Right ventricle myocardium superior (tissue), 1 donor: ENCODE data around the gene ZBTB20. TPM values are rescaled to one million over a fixed set of nuclear protein-coding genes. Genes with fewer than 3 reads are reported as not detected.

Experiments used
- ATAC-seq: fragments of 200-7000 bp; cut with Tn5 transposase; one replicate; pipeline ENCODE4 v1.9.1; 2020; ENCODE audit warnings: mild to moderate bottlenecking; ENCODE audit not compliant: poor library complexity
- DNase-seq: peaks from one replicate; pipeline ENCODE4 v3.0.0-alpha.2; 2020
- intact Hi-C: fragments of 100-400 bp; cut with DNase I; formaldehyde crosslinking; loops from one replicate; pipeline ENCODE4 v1.11.2; 2022
- total RNA-seq: library from RNA; stranded (reverse); fragmentation: NEBNext Ultra II Directional; extraction: Animal tissue kit (Norgen Biotek cat#: 25700); gene quantifications from one replicate; pipeline ENCODE4 v1.2.1, GENCODE V29; 2021
- donor health status: DM: no; HTN: yes; CAD: no; lungs with severe emphysema.

The ZBTB20 gene
- total RNA-seq, 1 donor from 2014 or later, result 53.4 TPM

- intact Hi-C loops, result no loop called here
- DNase-seq (no peak), ATAC-seq (no peak)
Measured at GRCh38 chr3:114864970-114865369, 282.1 kb downstream of the ZBTB20 start.

DNA sequence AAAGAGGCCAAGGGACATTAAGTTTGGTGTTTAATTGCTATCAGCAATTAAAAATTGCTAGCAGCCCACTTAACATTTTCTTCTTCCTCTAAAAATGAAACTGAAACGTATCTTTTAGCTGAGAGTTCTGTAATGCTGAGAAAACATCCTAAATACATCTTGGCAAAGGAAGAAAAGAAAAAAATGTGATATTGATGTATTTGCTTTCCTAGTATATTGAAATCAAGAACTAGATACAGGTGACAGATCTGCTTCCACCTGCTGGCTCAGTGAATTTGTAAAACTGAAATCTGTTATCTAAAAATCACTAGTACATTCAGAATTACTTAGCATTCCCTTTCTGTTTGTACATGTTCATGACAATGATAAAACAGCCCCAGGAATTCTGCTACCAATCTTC is 283.2 kb downstream of the ZBTB20 start:
- intact Hi-C loops, result no loop called here
- ATAC-seq (no peak), DNase-seq (no peak)

DNA sequence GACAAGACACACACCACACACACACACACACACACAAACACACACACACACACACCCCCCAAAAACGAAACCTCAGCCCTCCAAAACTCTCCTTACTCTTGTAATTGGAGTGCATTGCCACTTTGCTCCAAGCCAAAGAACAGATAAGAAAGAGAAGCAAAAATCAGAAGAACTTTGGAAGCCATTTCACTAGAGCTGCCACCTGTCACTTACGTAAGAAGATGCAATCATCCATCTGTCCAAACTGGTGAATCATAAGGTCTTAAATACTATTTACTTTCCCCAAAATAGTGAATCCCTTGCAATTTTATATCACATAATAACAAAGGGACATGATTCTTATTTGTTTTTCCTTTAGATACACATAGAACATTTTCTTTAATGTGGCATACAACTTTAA is 285.4 kb downstream of the ZBTB20 start:
- intact Hi-C loops, result no loop called here
- ATAC-seq, result no peak

GRCh38 chr3:114860531-114860930 is 286.6 kb downstream of the ZBTB20 start:
- intact Hi-C loops, result no loop called here
- DNase-seq, result no peak
- no peak for ATAC-seq

More for the DNA sequence above, 285.4 kb downstream of the ZBTB20 start:
- DNase-seq, result no peak

GRCh38 chr3:114858329-114858728 is 288.8 kb downstream of the ZBTB20 start:
- intact Hi-C loops, result no loop called here
- ATAC-seq (no peak), DNase-seq (no peak)

DNA sequence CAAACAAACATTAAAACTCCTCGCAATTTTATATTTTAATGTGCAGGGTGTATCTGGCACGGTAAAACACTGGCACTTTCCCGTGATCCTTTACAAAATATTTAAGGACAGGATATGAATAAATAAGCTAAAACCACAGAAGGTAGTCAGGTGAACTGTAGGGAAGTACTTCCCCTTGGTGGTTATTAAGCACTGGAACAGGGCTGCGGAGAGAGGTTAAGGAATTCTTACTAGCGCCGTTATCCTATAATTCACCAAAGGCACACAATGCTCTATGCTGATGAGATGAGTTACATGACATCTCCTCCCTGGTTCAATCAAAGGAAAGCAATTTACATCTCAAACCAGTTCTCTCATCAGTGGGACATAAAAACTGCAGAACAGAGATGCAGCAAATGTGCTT is 289.8 kb downstream of the ZBTB20 start:
- ATAC-seq, result no peak
- intact Hi-C loops, result no loop called here
- DNase-seq, result no peak

DNA sequence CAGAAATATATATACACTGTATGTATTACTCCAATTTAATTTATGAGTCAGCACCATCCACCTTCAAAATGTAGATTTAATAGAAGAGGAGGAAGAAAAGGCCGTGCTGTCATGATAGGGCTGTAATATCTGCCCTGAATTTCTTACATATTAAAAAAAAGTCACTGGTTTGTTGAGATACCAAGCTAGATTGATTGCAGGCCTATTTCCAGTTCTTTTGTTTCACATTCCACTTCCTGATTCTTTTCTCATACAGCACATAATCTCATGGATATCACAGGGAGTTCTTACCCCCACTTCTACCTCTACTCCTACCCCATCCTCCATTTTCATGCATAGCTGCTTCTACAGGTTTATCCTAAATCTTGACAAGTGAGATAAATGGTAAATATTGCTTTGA is 290.3 kb downstream of the ZBTB20 start:
- ATAC-seq (no peak), DNase-seq (no peak)
- intact Hi-C loops, result no loop called here

DNA sequence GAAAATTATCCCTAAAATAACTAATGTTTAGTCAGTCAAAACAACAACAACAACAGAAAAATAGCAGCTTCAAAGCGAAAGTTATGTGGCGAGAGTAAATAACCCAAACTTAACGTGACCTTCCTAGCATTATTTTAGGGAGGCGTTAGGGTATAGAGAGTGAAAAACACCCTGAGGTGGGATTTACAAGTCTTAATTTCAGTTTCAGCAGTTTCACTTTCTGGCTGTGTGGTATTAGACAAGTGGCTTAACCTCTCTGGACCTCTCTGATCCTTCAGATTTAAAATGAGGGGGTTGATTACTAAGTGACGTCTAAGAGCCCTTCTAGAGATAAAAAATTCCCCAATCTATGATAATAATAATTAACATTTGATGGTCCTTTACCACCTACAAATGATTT is 291.2 kb downstream of the ZBTB20 start:
- no peak for DNase-seq
- no peak for ATAC-seq
- intact Hi-C loops, result no loop called here

GRCh38 chr3:114852966-114853365 is 294.1 kb downstream of the ZBTB20 start:
- ATAC-seq, result peak; percentile 40
- intact Hi-C loops, result no loop called here
- no peak for DNase-seq

- ATAC-seq (no peak), DNase-seq (no peak)
- intact Hi-C loops, result no loop called here
Measured at GRCh38 chr3:114850898-114851297, 296.2 kb downstream of the ZBTB20 start.

GRCh38 chr3:114848643-114849350 is 298.3 kb downstream of the ZBTB20 start:
- intact Hi-C loops, result no loop called here
- ATAC-seq, result peak; percentile 35
- no peak for DNase-seq

- DNase-seq (peak; percentile 26), ATAC-seq (peak; percentile 75)
- intact Hi-C loops, result no loop called here
Measured at GRCh38 chr3:114848082-114848481, 299.0 kb downstream of the ZBTB20 start.

GRCh38 chr3:114847564-114847963 is 299.5 kb downstream of the ZBTB20 start:
- DNase-seq (no peak), ATAC-seq (no peak)
- intact Hi-C loops, result no loop called here

DNA sequence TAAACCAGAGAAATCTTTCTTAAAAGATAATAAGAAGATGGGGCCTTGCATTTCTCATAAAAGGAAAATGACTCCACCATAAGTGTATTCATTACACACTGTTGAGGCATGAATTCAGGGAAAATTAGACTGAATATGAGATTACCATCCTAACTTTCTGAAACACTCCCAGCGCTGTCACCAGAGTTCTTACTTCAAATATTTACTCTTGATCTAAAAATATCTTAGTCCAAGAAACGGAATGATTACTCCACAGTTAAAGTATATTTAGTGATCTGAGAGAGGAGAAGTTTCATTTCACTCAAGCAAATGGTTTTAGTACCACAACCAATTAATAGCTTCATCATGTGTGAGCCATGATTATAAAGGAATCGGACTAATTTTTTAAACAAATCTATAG is 300.3 kb downstream of the ZBTB20 start:
- intact Hi-C loops, result no loop called here
- ATAC-seq (no peak), DNase-seq (no peak)

DNA sequence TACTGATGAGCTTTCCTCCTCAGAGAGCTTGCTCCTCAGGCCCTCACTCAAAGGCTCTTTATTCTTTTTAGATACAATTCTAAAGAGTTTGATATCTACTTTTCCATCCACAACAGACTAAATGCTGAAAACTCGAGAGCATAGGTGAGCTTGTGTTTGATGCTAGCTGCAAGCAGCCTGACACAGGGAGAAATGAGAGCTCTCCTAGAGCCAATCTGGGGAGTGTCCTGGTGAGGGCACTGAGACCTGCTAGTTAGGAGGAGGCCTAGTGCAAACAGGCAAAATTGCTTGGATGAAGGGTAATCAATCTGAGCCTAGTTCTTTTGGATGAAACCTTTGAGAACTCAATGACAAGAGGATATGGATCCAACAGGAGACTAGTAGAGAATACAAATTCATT is 300.8 kb downstream of the ZBTB20 start:
- DNase-seq (no peak), ATAC-seq (no peak)
- intact Hi-C loops, result no loop called here

DNA sequence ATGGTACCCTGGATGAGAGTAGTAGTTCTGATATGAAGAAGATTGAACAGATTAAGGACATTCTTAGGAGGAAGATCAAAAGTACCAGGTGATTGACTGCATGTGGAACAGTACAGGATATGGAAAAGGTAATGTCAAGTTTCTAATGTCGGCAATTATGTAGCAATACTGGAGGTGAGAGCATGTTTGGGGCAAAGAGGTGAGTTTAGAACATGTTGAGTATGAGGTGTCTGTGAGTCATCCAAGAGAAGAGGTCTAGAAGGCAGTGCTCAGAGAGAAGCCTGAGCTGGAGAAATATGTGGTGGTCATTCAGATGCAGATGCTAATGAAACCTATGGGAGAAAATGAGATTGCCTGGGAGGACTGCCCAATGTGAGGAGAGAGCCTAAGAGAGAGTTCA is 305.6 kb downstream of the ZBTB20 start:
- DNase-seq, result no peak

DNA sequence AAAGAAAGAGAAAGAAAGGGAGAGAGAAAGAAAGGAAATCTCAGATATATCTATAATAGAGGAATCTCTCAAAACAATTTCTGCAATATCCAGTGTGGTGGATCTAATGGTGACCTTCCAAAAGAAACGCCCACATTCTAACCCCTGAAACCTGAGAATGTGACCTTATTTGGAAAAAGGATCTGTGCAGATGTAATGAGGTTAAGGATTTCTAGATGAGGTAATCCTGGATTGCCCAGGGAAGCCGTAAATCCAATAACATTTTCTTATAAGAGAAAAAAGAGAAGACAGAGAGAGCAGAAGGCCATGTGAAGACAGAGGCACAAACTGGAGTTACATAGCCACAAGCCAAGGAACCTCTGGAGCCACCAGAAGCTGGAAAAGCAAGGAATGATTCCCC is 307.6 kb downstream of the ZBTB20 start:
- DNase-seq, result no peak

More for the DNA sequence above, 305.6 kb downstream of the ZBTB20 start:
- no peak for ATAC-seq
- intact Hi-C loops, result no loop called here

DNA sequence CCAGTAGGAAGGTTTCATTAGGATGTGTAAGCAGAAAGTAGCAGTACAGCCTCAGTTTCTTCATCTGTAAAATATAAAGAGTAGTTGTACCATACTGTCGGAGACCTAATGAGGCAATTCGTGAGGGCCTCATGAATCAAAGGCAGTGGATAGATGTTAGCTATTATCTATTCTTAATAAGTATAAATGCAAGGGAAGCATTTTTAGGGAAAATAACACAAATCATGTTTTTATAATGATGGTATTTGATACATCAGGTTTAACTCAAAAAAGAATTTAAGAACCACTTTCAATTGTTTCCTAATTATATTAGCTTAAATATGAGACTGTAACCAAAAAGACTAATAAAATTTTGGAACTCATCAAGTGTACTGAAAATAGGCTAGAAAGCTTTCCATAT is 309.1 kb downstream of the ZBTB20 start:
- ATAC-seq (no peak), DNase-seq (no peak)
- intact Hi-C loops, result no loop called here

More for the DNA sequence above, 307.6 kb downstream of the ZBTB20 start:
- intact Hi-C loops, result no loop called here
- no peak for ATAC-seq

DNA sequence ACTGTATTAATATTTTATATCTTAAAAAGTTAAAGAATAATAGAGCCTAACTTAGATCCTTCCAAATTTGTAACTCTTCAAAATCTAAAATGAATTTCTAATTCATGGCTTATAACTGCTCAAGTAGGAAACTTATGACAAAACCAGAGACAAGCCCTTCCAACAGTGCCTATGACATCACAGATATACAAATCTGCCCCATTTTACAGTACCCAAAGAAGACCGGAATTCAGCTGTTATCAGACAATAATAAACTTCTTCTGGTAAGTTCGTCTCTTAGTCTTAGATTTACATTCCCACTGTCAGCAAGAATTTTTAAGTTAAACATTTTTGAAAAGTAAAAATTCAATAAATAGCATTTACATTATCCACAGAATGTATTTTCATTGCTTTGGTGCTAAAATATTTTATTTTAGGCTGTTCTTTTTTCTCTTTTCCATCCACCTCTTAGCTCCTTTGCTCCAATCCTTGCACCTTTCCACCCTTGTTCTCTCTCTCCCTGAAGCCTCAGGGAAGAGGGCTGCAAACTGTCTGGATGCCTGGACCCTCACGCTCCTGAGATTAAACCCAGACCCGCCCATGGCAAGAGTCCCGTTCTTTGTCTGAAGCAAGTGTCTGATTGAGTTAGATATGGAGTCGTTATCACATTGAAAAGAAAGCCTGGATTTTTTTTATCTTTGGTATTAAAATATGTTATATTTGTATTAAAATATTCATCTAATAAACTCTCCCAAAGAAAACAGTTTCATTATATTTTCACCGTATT is 312.7 kb downstream of the ZBTB20 start:
- ATAC-seq (no peak), DNase-seq (no peak)
- intact Hi-C loops, result loop anchor here (5.0 kb wide), 1 partner anchor 263 kb away; no protein-coding TSS in a partner anchor

DNA sequence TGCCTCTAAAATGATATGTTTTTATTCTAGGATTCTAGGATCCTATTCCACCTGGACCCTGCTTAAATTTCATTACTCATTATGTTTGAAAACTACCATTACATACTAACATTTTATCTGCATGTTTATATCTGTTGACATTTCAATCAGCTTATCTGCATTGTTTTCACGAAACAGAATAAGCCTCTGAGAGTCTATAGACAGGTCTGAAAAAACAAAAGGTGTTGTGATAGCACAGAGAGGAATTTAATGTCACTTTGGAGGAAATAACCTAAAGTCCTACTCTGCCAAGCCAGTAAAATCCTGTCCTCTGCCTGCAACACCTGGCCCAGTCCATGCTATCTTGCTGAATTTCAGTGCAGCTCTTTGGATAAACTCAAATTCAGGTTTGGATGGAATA is 315.2 kb downstream of the ZBTB20 start:
- DNase-seq, result no peak
- intact Hi-C loops, result loop anchor here (5.0 kb wide), 1 partner anchor 265 kb away; no protein-coding TSS in a partner anchor
- ATAC-seq, result no peak
